Activated T-helper 17 cell treated with anti-CD3 and anti-CD28 coated beads, Interleukin-2, amount 50 U/mL, for 72 hours (primary cell): ENCODE data around the gene TBX6. TPM values are rescaled to one million over a fixed set of nuclear protein-coding genes. Genes with fewer than 3 reads are reported as not detected.
"Not testable (repeated sequence)": the region's sequence is repeated elsewhere in the genome, so short reads cannot be mapped to it uniquely, and the experiment has no call there.

ENCODE experiments used
- ATAC-seq: fragments of 150-1000 bp; cut with Tn5 transposase; replicated peaks from 2 replicates; pipeline ENCODE4 v1.10.0; 2021; ENCODE audit warnings: mild to moderate bottlenecking, moderate library complexity
- H3K27ac Mint-ChIP-seq: one replicate; pipeline ENCODE4 v1.8.0; 2022; ENCODE audit warnings: mixed read lengths
- H3K27me3 Mint-ChIP-seq: one replicate; pipeline ENCODE4 v1.8.0; 2022; ENCODE audit warnings: mixed read lengths
- H3K36me3 Mint-ChIP-seq: one replicate; pipeline ENCODE4 v1.8.0; 2022; ENCODE audit warnings: low read depth, mild to moderate bottlenecking, mixed read lengths
- H3K4me1 Mint-ChIP-seq: one replicate; pipeline ENCODE4 v1.8.0; 2022; ENCODE audit warnings: mixed read lengths
- H3K4me3 Mint-ChIP-seq: one replicate; pipeline ENCODE4 v1.8.0; 2022; ENCODE audit warnings: mild to moderate bottlenecking, mixed read lengths
- H3K9me3 Mint-ChIP-seq: one replicate; pipeline ENCODE4 v1.8.0; 2022; ENCODE audit warnings: mixed read lengths
- total RNA-seq, 2 donors: library from RNA; stranded (reverse); gene quantifications; one replicate each; pipeline ENCODE4 v1.2.3, GENCODE V29; 2022

The TBX6 gene
- total RNA-seq, 2 donors from 2014 or later = 1.1 to 3.7 TPM

GRCh38 chr16:30119428-30119827, 27.7 kb upstream of the TBX6 start:
- ATAC-seq = no peak
- H3K4me1 Mint-ChIP-seq = no peaks in the 10 kb centered on the region
- H3K4me3 Mint-ChIP-seq = no peak overlapping the region
- peak overlapping the region; percentile 8 for H3K27ac Mint-ChIP-seq
- no peaks in the 10 kb centered on the region for H3K27me3 Mint-ChIP-seq
- peaks cover 58% of the 10 kb centered on the region for H3K36me3 Mint-ChIP-seq
- H3K9me3 Mint-ChIP-seq = no peaks in the 10 kb centered on the region

- Mint-ChIP-seq H3K9me3 (no peaks in the 10 kb centered on the region), H3K27ac (no peak overlapping the region), H3K36me3 (peaks cover 63% of the 10 kb centered on the region), H3K27me3 (no peaks in the 10 kb centered on the region), H3K4me3 (no peak overlapping the region), H3K4me1 (peaks cover 5% of the 10 kb centered on the region)
- ATAC-seq = no peak
Measured at GRCh38 chr16:30117768-30118167, 26.0 kb upstream of the TBX6 start.

GRCh38 chr16:30116291-30117207, 24.8 kb upstream of the TBX6 start:
- peaks cover 59% of the 10 kb centered on the region for H3K36me3 Mint-ChIP-seq
- no peak overlapping the region for H3K4me3 Mint-ChIP-seq
- no peak for ATAC-seq
- H3K27me3 Mint-ChIP-seq = no peaks in the 10 kb centered on the region
- peaks cover 5% of the 10 kb centered on the region for H3K4me1 Mint-ChIP-seq
- no peaks in the 10 kb centered on the region for H3K9me3 Mint-ChIP-seq
- H3K27ac Mint-ChIP-seq = no peak overlapping the region

GRCh38 chr16:30115238-30115637, 23.5 kb upstream of the TBX6 start:
- Mint-ChIP-seq H3K4me3 (peak overlapping the region; percentile 33), H3K9me3 (no peaks in the 10 kb centered on the region), H3K36me3 (peaks cover 61% of the 10 kb centered on the region), H3K27me3 (no peaks in the 10 kb centered on the region), H3K4me1 (peaks cover 5% of the 10 kb centered on the region), H3K27ac (peak overlapping the region; percentile 80)
- ATAC-seq = peak; percentile 37

- peak overlapping the region; percentile 80 for H3K27ac Mint-ChIP-seq
- peaks cover 57% of the 10 kb centered on the region for H3K36me3 Mint-ChIP-seq
- H3K27me3 Mint-ChIP-seq, H3K9me3 Mint-ChIP-seq, ATAC-seq, H3K4me1 Mint-ChIP-seq: not testable (repeated sequence)
- H3K4me3 Mint-ChIP-seq = peak overlapping the region; percentile 33
Measured at GRCh38 chr16:30114833-30115232, 23.1 kb upstream of the TBX6 start.

GRCh38 chr16:30114411-30114810, 22.7 kb upstream of the TBX6 start:
- Mint-ChIP-seq H3K4me1 (peaks cover 5% of the 10 kb centered on the region), H3K27ac (peak overlapping the region; percentile 80)

GRCh38 chr16:30113711-30114333, 22.1 kb upstream of the TBX6 start:
- peaks cover 5% of the 10 kb centered on the region for H3K4me1 Mint-ChIP-seq
- H3K4me3 Mint-ChIP-seq = no peak overlapping the region
- H3K27ac Mint-ChIP-seq = peak overlapping the region; percentile 80
- H3K27me3 Mint-ChIP-seq = no peaks in the 10 kb centered on the region
- ATAC-seq = peak; percentile 5
- no peaks in the 10 kb centered on the region for H3K9me3 Mint-ChIP-seq
- H3K36me3 Mint-ChIP-seq = peaks cover 49% of the 10 kb centered on the region

More at GRCh38 chr16:30114411-30114810, 22.7 kb upstream of the TBX6 start:
- no peak for ATAC-seq
- H3K27me3 Mint-ChIP-seq = no peaks in the 10 kb centered on the region
- H3K9me3 Mint-ChIP-seq = no peaks in the 10 kb centered on the region
- H3K36me3 Mint-ChIP-seq = peaks cover 53% of the 10 kb centered on the region
- peak overlapping the region; percentile 33 for H3K4me3 Mint-ChIP-seq

GRCh38 chr16:30113031-30113710, 21.4 kb upstream of the TBX6 start, which contains the start of gene GDPD3:
TSS of gene GDPD3 (minus strand) at chr16:30113537. CDS start at chr16:30113478, 59 bp downstream.
- H3K27me3 Mint-ChIP-seq = no peaks in the 10 kb centered on the region
- H3K27ac Mint-ChIP-seq = peak within 1 kb of the TSS; percentile 80
- ATAC-seq = peak; percentile 13
- peaks cover 5% of the 10 kb centered on the region for H3K4me1 Mint-ChIP-seq
- H3K4me3 Mint-ChIP-seq = no peak within 1 kb of the TSS
- H3K9me3 Mint-ChIP-seq = no peaks in the 10 kb centered on the region
- peaks cover 47% of the 10 kb centered on the region for H3K36me3 Mint-ChIP-seq

GRCh38 chr16:30112197-30113030, 20.7 kb upstream of the TBX6 start:
- peaks cover 47% of the 10 kb centered on the region for H3K36me3 Mint-ChIP-seq
- H3K4me1 Mint-ChIP-seq = peaks cover 5% of the 10 kb centered on the region
- no peak overlapping the region for H3K4me3 Mint-ChIP-seq
- H3K9me3 Mint-ChIP-seq = no peaks in the 10 kb centered on the region
- ATAC-seq = peak; percentile 80
- no peaks in the 10 kb centered on the region for H3K27me3 Mint-ChIP-seq
- H3K27ac Mint-ChIP-seq = peak overlapping the region; percentile 63

- peaks cover 46% of the 10 kb centered on the region for H3K36me3 Mint-ChIP-seq
- no peak overlapping the region for H3K4me3 Mint-ChIP-seq
- ATAC-seq = no peak
- H3K27me3 Mint-ChIP-seq = no peaks in the 10 kb centered on the region
- H3K27ac Mint-ChIP-seq = no peak overlapping the region
- peaks cover 5% of the 10 kb centered on the region for H3K4me1 Mint-ChIP-seq
- H3K9me3 Mint-ChIP-seq = no peaks in the 10 kb centered on the region
Measured at GRCh38 chr16:30110661-30111060, 18.9 kb upstream of the TBX6 start.

GRCh38 chr16:30108059-30108850, 16.5 kb upstream of the TBX6 start:
- peaks cover 42% of the 10 kb centered on the region for H3K36me3 Mint-ChIP-seq
- H3K4me3 Mint-ChIP-seq = no peak overlapping the region
- H3K27ac Mint-ChIP-seq = no peak overlapping the region
- H3K27me3 Mint-ChIP-seq = no peaks in the 10 kb centered on the region
- peaks cover 4% of the 10 kb centered on the region for H3K4me1 Mint-ChIP-seq
- no peaks in the 10 kb centered on the region for H3K9me3 Mint-ChIP-seq
- no peak for ATAC-seq

GRCh38 chr16:30104492-30104891, 12.8 kb upstream of the TBX6 start:
- no peak overlapping the region for H3K4me3 Mint-ChIP-seq
- peaks cover 29% of the 10 kb centered on the region for H3K36me3 Mint-ChIP-seq
- no peak overlapping the region for H3K27ac Mint-ChIP-seq
- H3K9me3 Mint-ChIP-seq = no peaks in the 10 kb centered on the region
- H3K27me3 Mint-ChIP-seq = no peaks in the 10 kb centered on the region
- no peaks in the 10 kb centered on the region for H3K4me1 Mint-ChIP-seq
- ATAC-seq = no peak

GRCh38 chr16:30104090-30104489, 12.4 kb upstream of the TBX6 start:
- no peak overlapping the region for H3K4me3 Mint-ChIP-seq
- H3K27me3 Mint-ChIP-seq = no peaks in the 10 kb centered on the region
- no peaks in the 10 kb centered on the region for H3K9me3 Mint-ChIP-seq
- no peaks in the 10 kb centered on the region for H3K4me1 Mint-ChIP-seq
- no peak overlapping the region for H3K27ac Mint-ChIP-seq
- ATAC-seq = no peak
- peaks cover 29% of the 10 kb centered on the region for H3K36me3 Mint-ChIP-seq
